Raji (cell line): ENCODE data around the gene MEIS2.

ENCODE experiments used
- POLR2A ChIP-seq: IDR thresholded peaks from 2 replicates; pipeline ENCODE4 v1.6.1; 2011; ENCODE audit warnings: low read depth, low read length, control low read depth; ENCODE audit not compliant: insufficient read depth

MEIS2 gene

DNA sequence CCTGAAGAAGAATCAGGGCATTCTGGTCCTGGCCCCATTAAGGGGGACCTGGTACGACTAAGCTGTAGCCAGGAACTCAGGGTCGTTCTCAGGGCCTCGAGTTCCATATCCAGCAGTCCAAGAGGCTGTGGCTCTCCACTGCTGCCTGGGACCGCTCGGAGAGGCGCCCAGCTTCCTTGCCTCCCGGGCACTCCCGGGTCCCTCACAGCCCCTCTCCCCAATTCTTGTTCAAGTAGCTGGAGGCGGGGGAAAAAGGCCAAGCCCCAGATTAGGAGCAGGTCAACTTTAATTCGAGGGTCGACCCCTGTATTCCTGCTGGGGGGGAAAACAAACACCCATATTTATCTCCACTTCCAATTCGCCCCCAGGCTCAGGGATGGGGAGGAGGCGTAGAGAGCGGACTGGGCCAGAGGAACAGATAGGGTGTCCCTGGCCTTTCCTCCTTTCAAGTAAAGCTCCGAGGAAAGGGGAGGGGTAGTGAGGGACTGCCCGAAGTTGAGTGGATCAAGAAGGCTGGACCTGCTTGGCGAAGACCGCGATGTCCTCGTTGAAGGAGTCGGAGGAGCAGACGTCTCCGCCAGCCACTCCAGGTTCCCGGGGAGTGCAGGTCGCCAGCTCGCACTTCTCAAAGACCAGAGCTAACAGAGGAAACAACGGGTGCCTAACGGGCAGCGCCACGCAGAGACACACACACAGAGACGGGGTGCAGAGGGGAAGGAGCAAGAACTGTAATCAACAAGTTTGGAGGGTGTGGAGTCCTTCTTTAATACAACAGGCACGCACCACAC, 4.4 kb downstream of the MEIS2 start:
- TF ChIP-seq POLR2A, result no peak

DNA sequence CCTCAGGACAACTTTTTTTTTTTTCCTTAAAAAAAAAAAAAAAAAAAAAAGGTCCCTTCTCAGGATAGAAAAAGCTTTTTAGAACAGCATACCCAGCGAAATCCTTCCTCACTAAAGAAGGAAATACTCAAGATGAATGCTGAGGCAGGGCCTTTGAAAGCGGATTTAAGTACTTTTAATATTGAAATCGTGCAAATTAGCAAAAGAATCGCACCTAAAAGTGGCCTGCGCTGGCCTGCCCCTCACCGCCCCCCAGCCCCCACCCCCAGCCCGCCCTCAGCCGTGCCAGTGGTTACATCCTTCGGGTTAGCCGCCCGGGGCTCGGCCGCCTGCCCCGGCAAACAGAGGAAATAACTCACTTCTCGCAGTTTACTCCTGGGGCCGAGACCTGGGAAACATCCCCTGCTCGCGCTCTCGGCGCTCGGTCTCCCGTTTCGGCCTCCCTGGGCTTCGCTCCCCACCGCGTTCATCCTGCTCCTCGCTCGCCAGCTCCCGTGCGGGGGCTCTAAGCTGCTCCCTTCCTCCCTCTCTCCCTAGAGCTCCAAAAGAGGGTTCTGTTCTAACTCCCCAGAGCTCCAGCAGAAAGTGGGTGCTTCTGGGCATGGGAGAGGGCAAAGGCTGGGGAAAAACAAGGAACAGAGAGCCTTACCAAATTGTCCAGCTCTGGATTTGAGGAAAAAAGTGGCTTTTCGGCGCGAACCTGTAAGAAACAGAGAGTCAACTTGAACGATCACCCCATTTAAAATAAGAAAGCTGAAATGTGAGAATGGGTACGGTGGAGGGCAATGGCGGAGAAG, 5.2 kb downstream of the MEIS2 start:
- TF ChIP-seq POLR2A, result no peak

- TF ChIP-seq POLR2A, result no peak
Observed at GRCh38 chr15:37094333-37094914, 5.9 kb downstream of the MEIS2 start.

DNA sequence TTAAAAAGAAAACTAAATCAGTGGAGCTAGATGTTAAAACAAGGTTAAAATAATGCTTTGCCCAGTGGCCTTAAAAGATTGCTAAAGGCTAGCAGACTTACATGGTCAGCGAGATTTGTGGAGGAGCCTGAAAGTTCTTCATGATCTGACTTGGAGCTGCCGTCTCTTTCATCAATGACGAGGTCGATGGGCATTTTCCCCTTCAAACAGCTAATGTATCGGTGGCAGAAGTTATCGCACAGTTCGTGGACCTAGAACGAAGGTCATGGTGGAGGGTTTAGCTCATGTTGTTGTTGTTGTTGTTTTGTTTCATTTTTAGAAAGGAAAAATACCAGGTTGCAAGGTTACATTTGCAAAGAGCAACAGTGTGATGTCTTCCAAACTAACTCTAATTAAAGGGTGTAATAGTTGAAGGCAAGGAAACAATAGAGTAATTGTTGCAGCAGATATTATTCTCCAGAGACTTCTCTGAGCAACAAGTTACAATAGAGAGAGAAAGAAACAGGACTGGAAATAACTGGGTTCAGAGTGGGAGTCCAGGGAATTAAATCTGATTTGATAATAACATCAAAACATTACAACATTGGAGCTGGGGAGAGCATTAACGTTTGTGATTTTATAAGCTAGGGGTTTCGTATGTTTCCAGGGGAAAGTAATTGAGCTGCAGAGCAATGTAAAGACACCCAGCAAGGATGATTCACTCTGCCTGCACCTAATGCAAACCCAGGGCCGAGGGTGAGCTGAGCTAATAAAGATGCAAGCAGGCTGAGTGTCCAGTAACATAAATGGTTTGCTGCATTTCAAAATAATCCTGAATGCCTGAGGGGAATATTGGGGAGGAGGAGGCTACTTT, 6.6 kb downstream of the MEIS2 start:
- TF ChIP-seq POLR2A, result no peak

- TF ChIP-seq POLR2A, result no peak
Observed at GRCh38 chr15:37090543-37091175, 9.7 kb downstream of the MEIS2 start.

DNA sequence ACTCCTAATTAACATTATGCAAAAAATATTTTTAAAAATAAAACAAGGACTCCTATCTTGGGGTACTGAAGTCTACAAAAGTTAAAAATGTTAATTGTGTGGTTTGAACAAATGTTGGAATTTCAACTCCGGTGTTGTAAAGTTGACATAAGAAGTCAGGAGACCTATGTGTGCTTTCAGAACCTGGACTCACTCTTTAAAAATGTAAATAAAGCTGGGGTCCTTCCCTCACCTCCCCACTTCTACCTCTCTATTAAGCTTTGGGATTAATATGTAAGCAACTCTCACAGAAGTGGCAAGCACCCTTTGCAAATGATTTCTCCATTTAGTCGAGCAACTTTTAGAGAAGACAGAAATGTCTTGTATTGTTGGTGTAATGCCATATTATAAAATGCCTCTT, 11.9 kb downstream of the MEIS2 start:
- TF ChIP-seq POLR2A, result no peak

DNA sequence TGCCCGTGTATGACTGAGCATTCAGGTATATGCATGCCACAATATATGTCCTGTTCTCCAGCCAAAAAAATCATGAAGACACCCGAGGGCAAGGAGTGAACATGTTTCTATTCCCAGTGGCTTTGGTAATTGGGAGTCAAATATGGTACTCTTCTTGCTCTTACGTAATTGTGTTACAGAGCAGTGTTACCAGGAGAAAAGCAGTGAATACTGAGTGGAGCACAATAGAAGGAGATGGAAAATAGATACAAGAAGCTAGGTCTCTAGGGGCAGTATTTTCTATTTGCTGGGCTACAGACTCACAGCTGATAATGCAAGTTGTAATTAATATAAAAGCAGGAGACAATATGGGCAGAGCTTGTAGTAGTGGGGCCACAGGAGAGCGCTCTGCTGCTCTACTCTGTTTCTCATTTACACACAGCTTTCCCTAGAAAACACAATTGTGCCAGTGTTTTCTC, 13.2 kb downstream of the MEIS2 start:
- no peak for TF ChIP-seq POLR2A

DNA sequence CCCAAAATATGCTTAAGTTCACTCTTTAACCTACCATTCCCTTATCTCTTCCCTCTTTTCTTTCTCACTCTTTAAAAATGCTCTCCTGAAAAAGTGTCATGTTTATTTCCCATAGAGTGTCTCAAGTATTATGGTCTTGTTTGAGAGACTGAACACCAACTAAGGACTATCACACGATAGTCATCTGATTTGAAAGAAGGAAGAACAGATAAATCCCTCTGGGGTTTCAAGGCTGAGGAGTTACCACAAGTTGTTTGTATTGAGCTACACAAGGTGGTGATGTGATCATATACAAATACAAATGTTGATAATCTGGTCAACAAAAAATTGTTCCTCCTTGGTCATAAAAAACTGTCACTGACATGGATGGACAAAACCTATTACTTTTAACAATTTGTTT, 13.8 kb downstream of the MEIS2 start:
- TF ChIP-seq POLR2A, result no peak

DNA sequence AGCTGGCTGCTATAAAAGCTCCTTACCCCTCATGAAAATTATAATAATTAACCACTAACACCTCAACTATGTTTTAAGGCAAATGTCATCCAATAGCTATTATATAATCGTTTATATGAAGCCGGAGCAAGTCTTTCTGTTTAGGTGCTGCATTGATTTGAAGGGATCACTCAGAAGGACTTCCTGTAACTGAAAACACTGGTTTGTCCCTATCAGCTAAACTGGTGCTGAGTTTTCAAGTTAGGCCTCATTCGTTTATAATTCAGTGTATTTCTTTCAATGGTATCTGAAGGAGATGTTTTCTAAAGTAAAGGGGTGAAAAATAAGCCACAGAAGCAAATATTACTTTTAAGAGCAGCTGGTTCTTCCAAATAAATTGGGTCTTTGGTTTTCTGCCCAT, 14.2 kb downstream of the MEIS2 start:
- no peak for TF ChIP-seq POLR2A

GRCh38 chr15:37084602-37085001, 15.7 kb downstream of the MEIS2 start:
- no peak for TF ChIP-seq POLR2A

GRCh38 chr15:37083610-37084009, 16.7 kb downstream of the MEIS2 start:
- no peak for TF ChIP-seq POLR2A

- no peak for TF ChIP-seq POLR2A
Observed at GRCh38 chr15:37081983-37082382, 18.4 kb downstream of the MEIS2 start.

GRCh38 chr15:37080261-37080921, 20.0 kb downstream of the MEIS2 start:
- TF ChIP-seq POLR2A, result no peak

DNA sequence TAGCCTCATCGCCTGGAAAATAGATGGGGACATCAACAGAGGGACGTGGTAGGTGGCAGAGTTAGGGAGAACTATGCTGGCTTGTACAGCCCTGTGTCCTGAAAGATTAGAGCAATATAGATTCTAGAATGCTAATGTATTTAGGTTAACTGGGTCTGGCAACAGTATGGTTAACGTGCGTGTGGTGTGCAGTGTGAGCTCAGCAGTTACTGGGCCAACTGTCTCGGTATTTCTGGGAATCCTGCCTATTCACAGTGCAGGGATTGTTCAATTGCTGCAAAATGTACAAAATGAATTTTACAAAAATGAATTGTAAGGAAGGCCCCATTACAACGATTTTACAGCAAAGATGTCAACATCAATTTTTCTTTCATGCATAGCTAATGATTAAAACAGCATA, 20.6 kb downstream of the MEIS2 start:
- TF ChIP-seq POLR2A, result no peak

- no peak for TF ChIP-seq POLR2A
Observed at GRCh38 chr15:37078566-37078965, 21.8 kb downstream of the MEIS2 start.
